ENCODE results near the gene MTFR1L.

MTFR1L gene

GRCh38 chr1:25861316-25862286 lies 41.8 kb downstream of the MTFR1L start:
- no peak for DNase-seq (ENCODE audit: low read depth)

- DNase-seq (ENCODE audit: low read depth), result no peak
These were observed 43.2 kb downstream of the MTFR1L start for GRCh38 chr1:25862785-25863485.

DNA sequence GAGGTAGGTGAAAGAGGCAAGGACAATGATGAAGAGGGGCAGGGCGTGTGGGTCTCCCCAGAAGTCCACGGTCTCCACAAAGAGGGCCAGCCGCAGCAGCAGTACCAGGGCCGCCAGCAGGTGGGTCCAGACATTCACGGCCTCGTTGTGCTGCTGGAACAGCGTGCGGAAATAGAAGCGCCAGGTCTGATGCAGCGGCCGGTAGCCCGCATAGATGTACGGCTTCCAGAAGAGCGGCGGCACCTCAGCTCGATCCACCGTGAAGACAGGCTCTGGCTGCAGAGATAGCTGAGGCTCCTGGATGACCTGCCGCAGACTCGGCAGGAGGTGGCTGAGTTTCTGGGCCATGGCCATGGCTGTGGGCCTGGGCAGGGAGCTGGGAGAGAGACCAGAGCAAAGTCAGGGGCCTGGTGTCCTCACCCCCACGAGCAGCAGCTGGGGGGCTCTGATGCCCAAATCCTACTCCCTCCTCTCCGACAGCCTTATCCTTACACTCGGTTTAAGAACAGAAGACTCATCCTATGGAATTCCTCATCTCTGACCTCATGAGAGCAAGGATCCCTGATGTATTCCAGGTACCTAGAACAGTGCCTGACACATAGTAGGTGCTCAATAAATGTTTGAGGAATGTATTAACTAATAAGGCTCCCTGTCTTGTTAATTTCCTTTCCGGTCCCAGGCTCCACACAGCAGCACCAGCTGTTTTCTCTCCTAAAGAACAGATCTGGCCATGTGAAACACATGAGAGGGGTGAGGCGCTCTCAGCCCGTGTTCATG lies 43.9 kb downstream of the MTFR1L start:
- no peak for DNase-seq (ENCODE audit: low read depth)

- no peak for DNase-seq (ENCODE audit: low read depth)
These were observed 44.7 kb downstream of the MTFR1L start for GRCh38 chr1:25864434-25864833.

- no peak for DNase-seq (ENCODE audit: low read depth)
These were observed 46.5 kb downstream of the MTFR1L start for GRCh38 chr1:25866288-25866687.

DNA sequence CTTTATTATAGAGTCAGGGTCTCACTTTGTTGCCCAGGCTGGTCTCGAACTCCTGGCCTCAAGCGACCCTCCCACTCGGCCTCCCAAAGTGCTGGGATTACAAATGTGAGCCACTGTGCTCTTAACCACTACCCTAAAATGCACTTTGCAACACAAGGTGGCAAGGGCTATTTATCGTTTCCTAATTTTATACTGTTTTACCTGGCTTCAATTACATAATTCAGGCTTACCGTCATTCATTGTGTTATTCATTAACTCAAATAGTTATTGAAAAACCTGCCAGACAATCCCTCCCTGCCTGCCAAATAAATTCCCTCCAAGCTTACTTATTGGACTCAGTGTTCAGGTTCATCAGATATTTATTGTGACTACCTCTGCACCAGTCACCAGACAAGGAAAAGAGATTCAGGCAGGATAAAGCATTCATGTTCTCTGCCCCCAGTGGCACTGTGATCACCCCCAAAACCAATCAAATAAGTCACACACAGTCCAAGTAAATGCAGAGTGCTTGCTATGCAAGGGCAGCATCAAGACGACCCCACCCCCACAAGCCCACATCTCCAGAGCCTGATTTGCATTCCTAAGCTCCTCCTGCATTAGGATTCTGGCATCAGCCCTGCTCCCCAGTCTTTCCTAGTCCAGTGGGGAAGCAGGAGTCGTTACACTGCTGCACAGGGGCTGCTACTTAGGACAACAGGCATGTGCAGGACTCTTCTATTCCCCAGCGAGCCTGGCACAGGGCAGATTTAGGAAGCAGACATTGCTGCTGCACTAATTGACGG lies 47.6 kb downstream of the MTFR1L start:
- no peak for DNase-seq (ENCODE audit: low read depth)

- no peak for DNase-seq (ENCODE audit: low read depth)
These were observed 50.3 kb downstream of the MTFR1L start for GRCh38 chr1:25869909-25870606.

DNA sequence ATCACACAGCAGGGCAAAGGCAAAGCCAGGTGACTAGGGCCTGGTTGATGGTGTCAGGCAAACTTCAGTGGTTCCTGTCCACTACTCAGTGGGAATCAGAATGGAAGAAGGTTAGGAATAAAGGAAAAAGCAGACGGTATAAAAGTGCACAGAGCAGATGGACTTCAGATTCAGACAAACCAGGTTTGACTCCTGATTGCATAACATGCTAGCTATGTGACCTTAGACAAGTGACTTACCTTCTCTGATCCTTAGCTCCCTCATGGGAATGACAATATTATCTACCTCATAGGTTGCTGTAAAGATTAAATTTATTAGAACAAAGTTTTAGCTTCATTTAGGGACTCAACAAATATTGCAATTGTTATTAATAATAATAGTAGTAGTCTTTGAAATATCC lies 50.9 kb downstream of the MTFR1L start:
- DNase-seq (ENCODE audit: low read depth), result no peak

- DNase-seq (ENCODE audit: low read depth), result no peak
These were observed 51.4 kb downstream of the MTFR1L start for GRCh38 chr1:25871086-25871703.

DNA sequence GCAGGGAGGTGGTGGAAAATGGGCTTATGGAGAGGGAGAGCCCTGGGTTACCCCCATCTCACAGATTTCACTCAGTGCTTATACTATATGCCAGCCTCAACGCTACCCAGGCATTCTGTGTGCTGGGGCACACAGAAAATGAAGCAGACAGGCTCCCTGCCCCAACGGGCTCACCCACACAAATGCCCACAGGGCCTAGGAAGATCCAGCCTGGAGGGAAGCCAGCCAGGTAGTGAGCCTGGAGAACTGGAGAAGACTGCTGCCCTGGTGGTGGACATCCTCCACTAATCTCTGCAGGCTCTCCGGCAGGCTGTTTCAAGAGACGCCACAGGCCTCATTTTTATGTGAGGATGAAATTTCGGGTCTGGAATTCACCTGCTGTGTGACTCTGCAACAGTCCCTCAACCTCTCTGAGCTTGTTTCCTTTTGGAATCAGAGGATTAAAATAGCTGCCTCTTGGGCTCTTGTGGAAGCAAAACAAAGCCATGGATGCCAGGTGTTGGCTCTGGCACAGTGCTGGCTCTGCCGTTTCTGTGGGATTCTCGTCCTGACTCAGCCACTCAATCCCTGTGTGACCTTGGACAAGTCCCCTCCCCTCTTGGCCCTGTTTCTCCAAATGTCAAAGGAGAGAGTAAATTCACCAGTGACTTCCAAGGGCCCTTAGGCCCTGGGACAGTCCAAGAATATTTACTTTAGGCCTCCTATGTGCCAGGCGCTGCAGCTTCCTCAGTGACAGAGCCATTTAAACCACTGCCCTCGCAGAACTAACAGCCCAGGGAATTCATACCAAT lies 52.1 kb downstream of the MTFR1L start:
- DNase-seq (ENCODE audit: low read depth), result no peak

DNA sequence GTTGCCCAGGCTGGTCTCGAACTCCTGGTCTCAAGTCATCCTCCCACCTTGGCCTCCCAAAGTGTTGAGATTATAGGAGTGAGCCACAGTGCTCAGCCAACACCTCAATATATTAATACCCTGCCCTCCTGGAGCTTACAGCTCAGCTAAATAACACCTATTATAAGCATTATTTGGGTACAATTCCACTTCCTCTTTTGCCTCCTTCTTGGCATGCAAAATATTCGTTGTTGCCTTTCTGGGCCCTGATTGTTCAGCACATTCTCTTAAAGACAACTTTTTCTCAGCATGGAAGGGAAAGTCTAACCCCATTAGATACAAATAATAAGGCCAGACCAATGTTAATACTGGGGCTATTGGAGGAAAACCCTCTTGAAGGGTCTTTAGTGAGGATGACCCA lies 53.0 kb downstream of the MTFR1L start:
- no peak for DNase-seq (ENCODE audit: low read depth)

- no peak for DNase-seq (ENCODE audit: low read depth)
These were observed 53.4 kb downstream of the MTFR1L start for GRCh38 chr1:25873120-25873519.

- DNase-seq (ENCODE audit: low read depth), result no peak
These were observed 54.5 kb downstream of the MTFR1L start for GRCh38 chr1:25874209-25874608.

DNA sequence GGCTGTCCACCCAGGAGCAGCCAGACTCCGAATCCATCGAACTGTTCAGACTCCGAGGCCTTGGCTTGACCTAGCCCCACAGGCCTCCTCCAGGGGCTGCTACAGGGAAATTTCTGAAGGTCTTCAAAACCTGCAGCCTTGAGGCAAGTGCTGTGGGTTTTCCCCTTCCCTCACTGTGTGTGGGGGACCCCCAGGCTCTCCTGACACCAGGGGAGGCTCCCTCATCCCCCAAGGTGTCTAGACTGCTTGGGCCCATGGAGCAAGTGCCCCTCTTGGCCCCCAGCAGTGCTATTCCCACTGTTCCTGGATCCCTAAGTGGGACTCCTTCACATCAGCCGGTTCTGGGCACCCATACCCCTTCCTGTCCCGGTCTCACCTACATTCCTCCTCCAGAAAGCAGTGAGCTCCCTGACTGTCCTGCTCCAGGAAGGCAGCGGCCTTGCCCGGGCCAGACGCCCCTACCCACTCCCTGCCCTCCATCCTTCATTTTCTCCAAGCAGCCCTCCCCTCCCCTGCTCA lies 54.9 kb downstream of the MTFR1L start:
- no peak for DNase-seq (ENCODE audit: low read depth)

- DNase-seq (ENCODE audit: low read depth), result no peak
These were observed 55.6 kb downstream of the MTFR1L start, which contains the start of gene PAQR7 for GRCh38 chr1:25875154-25875855. TSS of gene PAQR7 (minus strand) at chr1:25875708. CDS start at chr1:25863839, 11,869 bp downstream.

GRCh38 chr1:25875856-25876692 lies 56.3 kb downstream of the MTFR1L start:
- DNase-seq (ENCODE audit: low read depth), result no peak

DNA sequence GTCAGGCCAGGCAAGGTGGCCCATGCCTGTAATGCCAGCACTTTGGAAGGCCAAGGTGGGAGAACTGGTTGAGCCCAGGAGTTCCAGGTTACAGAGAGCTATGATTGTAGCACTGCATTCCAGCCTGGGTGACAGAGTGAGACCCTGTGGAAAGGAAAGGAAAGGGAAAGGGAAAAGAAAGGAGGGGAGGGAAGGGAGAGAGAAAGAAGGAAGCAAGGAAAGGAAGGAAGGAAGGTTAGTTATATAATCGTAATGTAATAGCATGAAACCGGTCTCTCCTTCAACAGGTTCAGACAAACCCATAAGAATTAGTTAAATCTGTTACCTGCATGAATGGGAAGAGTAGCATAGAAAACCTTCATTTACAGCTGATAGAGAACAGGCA lies 56.9 kb downstream of the MTFR1L start:
- no peak for DNase-seq (ENCODE audit: low read depth)

GRCh38 chr1:25877155-25877554 lies 57.4 kb downstream of the MTFR1L start:
- DNase-seq (ENCODE audit: low read depth), result no peak

Measured in non-pigmented ciliary epithelial cell (primary cell).